H1 (cell line): ENCODE results near the gene PABPC4L. TPM values are rescaled to one million over a fixed set of nuclear protein-coding genes. Genes with fewer than 3 reads are reported as not detected.

Source experiments
- CTCF ChIA-PET: fragments of 300-600 bp; sonication (Branson Sonifier 250); formaldehyde crosslinking; loops from one replicate; lab custom pipeline; 2021; ENCODE audit not compliant: partially characterized antibody; lab: Charles Lee
- POLR2A ChIA-PET: fragments of 300-600 bp; sonication (Branson Sonifier 250); formaldehyde crosslinking; loops from one replicate; lab custom pipeline; 2021; ENCODE audit warnings: inconsistent platforms; ENCODE audit not compliant: partially characterized antibody; lab: Charles Lee
- DNase-seq, 2 experiments: peaks; one replicate each; pipeline versions ENCODE4 v3.0.0 to v3.0.0-alpha.2; 2010 to 2022; ENCODE audit warnings: low spot score in 2 of 2, low read depth in 1 of 2, mixed read lengths in 1 of 2
- FAIRE-seq: peaks from 2 replicates; lab custom pipeline; 2011; peaks lifted over from hg19 to GRCh38; lab: Jason Lieb, UNC
- H2AFZ ChIP-seq: 2 replicates; pipeline ENCODE4 v1.8.1; 2012; ENCODE audit warnings: low read length, inconsistent platforms
- H2AK5ac ChIP-seq: 2 replicates; pipeline ENCODE4 v1.6.1; 2013; ENCODE audit warnings: low read depth, low read length
- H2BK120ac ChIP-seq: replicated peaks from 2 replicates; pipeline ENCODE3; 2013; ENCODE audit warnings: low read depth, low read length, inconsistent platforms
- H2BK12ac ChIP-seq: 2 replicates; pipeline ENCODE4 v1.6.1; 2013; ENCODE audit warnings: low read depth, low read length
- H2BK15ac ChIP-seq: 2 replicates; pipeline ENCODE4 v1.6.1; 2013; ENCODE audit warnings: low read length
- H2BK20ac ChIP-seq: 2 replicates; pipeline ENCODE4 v1.6.1; 2013; ENCODE audit warnings: low read length
- H2BK5ac ChIP-seq: 2 replicates; pipeline ENCODE4 v1.6.1; 2013; ENCODE audit warnings: low read depth, low read length
- H3K14ac ChIP-seq: 2 replicates; pipeline ENCODE4 v1.6.1; 2013; ENCODE audit warnings: inconsistent platforms; ENCODE audit not compliant: insufficient read length
- H3K18ac ChIP-seq: 2 replicates; pipeline ENCODE4 v1.6.1; 2013; ENCODE audit warnings: low read length; ENCODE audit errors: extremely low read depth
- H3K23ac ChIP-seq: 2 replicates; pipeline ENCODE4 v1.6.1; 2013; ENCODE audit warnings: inconsistent platforms; ENCODE audit not compliant: insufficient read length
- H3K23me2 ChIP-seq: 2 replicates; pipeline ENCODE4 v1.6.1; 2013; ENCODE audit warnings: low read depth, low read length
- H3K27ac ChIP-seq: 2 replicates; pipeline ENCODE4 v1.6.1; 2011; ENCODE audit warnings: low read depth, low read length, inconsistent platforms
- H3K27me3 ChIP-seq, 4 experiments: replicated peaks in 1 of 4; 1 replicate in 1 of 4; 2 replicates in 3 of 4; pipeline versions ENCODE4 v1.6.1 to v1.8.1; 2011 to 2013; ENCODE audit warnings: low read length in 3 of 4, mild to moderate bottlenecking in 3 of 4, inconsistent platforms in 2 of 4, mixed read lengths in 2 of 4, moderate library complexity in 1 of 4; ENCODE audit not compliant: control insufficient read depth in 3 of 4, insufficient read depth in 3 of 4; ENCODE audit errors: extremely low read depth in 1 of 4
- H3K36me3 ChIP-seq, 4 experiments: 2 replicates each; pipeline versions ENCODE4 v1.6.1 to v1.8.1; 2011 to 2013; ENCODE audit warnings: mild to moderate bottlenecking in 4 of 4, low read length in 3 of 4, moderate library complexity in 2 of 4, control low read depth in 1 of 4, inconsistent platforms in 1 of 4; ENCODE audit not compliant: insufficient read depth in 4 of 4, control insufficient read depth in 2 of 4
- H3K4ac ChIP-seq: replicated peaks from 2 replicates; pipeline ENCODE3; 2013; ENCODE audit warnings: low read length, low read depth, mixed read lengths, inconsistent platforms; ENCODE audit not compliant: insufficient read length
- H3K4me1 ChIP-seq, 4 experiments: replicated peaks in 1 of 4; 1 replicate in 1 of 4; 2 replicates in 3 of 4; pipeline versions ENCODE4 v1.6.1 to v1.8.1; 2011 to 2013; ENCODE audit warnings: low read length in 3 of 4, inconsistent platforms in 2 of 4, mixed read lengths in 1 of 4; ENCODE audit not compliant: insufficient read depth in 4 of 4, control insufficient read depth in 3 of 4
- H3K4me2 ChIP-seq, 2 experiments: 2 replicates each; pipeline versions ENCODE4 v1.6.1 to v1.8.1; 2011 to 2013; ENCODE audit warnings: low read depth in 2 of 2, low read length in 2 of 2, control low read depth in 1 of 2, inconsistent platforms in 1 of 2, mild to moderate bottlenecking in 1 of 2; ENCODE audit not compliant: insufficient read depth in 1 of 2
- H3K4me3 ChIP-seq, 4 experiments: fragments of 200-600, 300-600 bp in 1 of 4; sonication (generic), shearing (Covaris generic), sonication (Bioruptor Twin) in 1 of 4; 2 replicates each; pipeline versions ENCODE4 v1.5.1 to v1.8.1; 2011 to 2016; ENCODE audit warnings: low read length in 4 of 4, low read depth in 3 of 4, control low read depth in 2 of 4, inconsistent platforms in 2 of 4, mild to moderate bottlenecking in 2 of 4, mixed read lengths in 1 of 4, moderate library complexity in 1 of 4; ENCODE audit not compliant: insufficient read depth in 2 of 4; ENCODE audit errors: extremely low read depth in 1 of 4
- H3K56ac ChIP-seq: replicated peaks from 2 replicates; pipeline ENCODE3; 2013; ENCODE audit warnings: low read depth, mild to moderate bottlenecking, mixed read lengths, low read length, inconsistent platforms; ENCODE audit not compliant: insufficient read length
- H3K79me1 ChIP-seq: 2 replicates; pipeline ENCODE4 v1.6.1; 2013; ENCODE audit warnings: low read depth, low read length, control low read depth
- H3K79me2 ChIP-seq, 2 experiments: 2 replicates each; pipeline versions ENCODE4 v1.6.1 to v1.8.1; 2012 to 2013; ENCODE audit warnings: low read length in 2 of 2, mild to moderate bottlenecking in 2 of 2, inconsistent platforms in 1 of 2; ENCODE audit not compliant: insufficient read depth in 2 of 2, control insufficient read depth in 1 of 2
- H3K9ac ChIP-seq, 4 experiments: replicated peaks in 1 of 4; 1 replicate in 1 of 4; 2 replicates in 3 of 4; pipeline versions ENCODE4 v1.6.1 to v1.8.1; 2011 to 2013; ENCODE audit warnings: low read depth in 3 of 4, low read length in 3 of 4, control low read depth in 2 of 4, mild to moderate bottlenecking in 2 of 4, moderate library complexity in 2 of 4, inconsistent platforms in 1 of 4; ENCODE audit errors: extremely low read depth in 1 of 4
- H3K9me3 ChIP-seq, 2 experiments: 2 replicates each; pipeline versions ENCODE4 v1.6.1 to v1.8.1; 2012 to 2013; ENCODE audit warnings: mild to moderate bottlenecking in 2 of 2, moderate library complexity in 2 of 2, control low read depth in 1 of 2, inconsistent platforms in 1 of 2, low read depth in 1 of 2, low read length in 1 of 2, mixed read lengths in 1 of 2; ENCODE audit not compliant: insufficient read depth in 2 of 2
- H4K20me1 ChIP-seq, 2 experiments: replicated peaks in 1 of 2; 2 replicates each; pipeline versions ENCODE3 to v1.8.1; 2011 to 2013; ENCODE audit warnings: inconsistent platforms in 2 of 2, low read length in 2 of 2, mild to moderate bottlenecking in 1 of 2; ENCODE audit not compliant: insufficient read depth in 2 of 2, control insufficient read depth in 1 of 2
- H4K5ac ChIP-seq: 2 replicates; pipeline ENCODE4 v1.6.1; 2013; ENCODE audit warnings: low read length, low read depth, mixed read lengths, inconsistent platforms; ENCODE audit not compliant: insufficient read length
- H4K8ac ChIP-seq: 2 replicates; pipeline ENCODE4 v1.8.0; 2013; ENCODE audit warnings: mild to moderate bottlenecking, moderate library complexity, low read length, inconsistent platforms; ENCODE audit not compliant: insufficient read depth; ENCODE audit errors: extremely low read depth
- H4K91ac ChIP-seq: replicated peaks from 2 replicates; pipeline ENCODE3; 2013; ENCODE audit warnings: low read length, mixed read lengths, inconsistent platforms; ENCODE audit not compliant: insufficient read length
- ATF3 ChIP-seq: IDR thresholded peaks from 2 replicates; pipeline ENCODE4 v1.6.1; 2011; ENCODE audit warnings: low read depth, mild to moderate bottlenecking, low read length; ENCODE audit not compliant: insufficient read depth
- CHD2 ChIP-seq: IDR thresholded peaks from 2 replicates; pipeline ENCODE4 v1.6.1; 2012; ENCODE audit warnings: low read length, improper control_type of control experiment
- CTCF ChIP-seq, 3 experiments: IDR thresholded peaks; 1 replicate in 2 of 3; 2 replicates in 1 of 3; pipeline versions ENCODE4 v1.5.1 to v1.6.1; 2011; ENCODE audit warnings: low read length in 3 of 3, mild to moderate bottlenecking in 3 of 3, inconsistent platforms in 2 of 3, low read depth in 1 of 3, moderate library complexity in 1 of 3; ENCODE audit not compliant: insufficient read depth in 1 of 3; ENCODE audit errors: control extremely low read depth in 1 of 3
- GABPA ChIP-seq: IDR thresholded peaks from 2 replicates; pipeline ENCODE4 v1.6.1; 2011; ENCODE audit warnings: mild to moderate bottlenecking, low read length, moderate library complexity, borderline replicate concordance; ENCODE audit not compliant: insufficient read depth
- HDAC2 ChIP-seq, 2 experiments: fragments of 300-600 bp in 1 of 2; sonication (generic) in 1 of 2; IDR thresholded peaks; 2 replicates each; pipeline ENCODE4 v1.6.1; 2011 to 2012; ENCODE audit warnings: low read depth in 2 of 2, low read length in 2 of 2, mild to moderate bottlenecking in 2 of 2, moderate library complexity in 2 of 2, borderline replicate concordance in 1 of 2, inconsistent platforms in 1 of 2
- JUN ChIP-seq: IDR thresholded peaks from 2 replicates; pipeline ENCODE4 v1.6.1; 2011; ENCODE audit warnings: low read depth, mild to moderate bottlenecking, improper control_type of control experiment, low read length
- KDM4A ChIP-seq: IDR thresholded peaks from one replicate; pipeline ENCODE4 v1.7.1; 2012; ENCODE audit warnings: low read depth, mild to moderate bottlenecking, moderate library complexity, low read length, inconsistent platforms; ENCODE audit not compliant: severe bottlenecking
- KDM5A ChIP-seq: fragments of 200-600 bp; IDR thresholded peaks from 2 replicates; pipeline ENCODE4 v1.7.1; 2012; ENCODE audit warnings: mild to moderate bottlenecking, low read length, inconsistent platforms, mixed read lengths
- NANOG ChIP-seq: IDR thresholded peaks from 2 replicates; pipeline ENCODE4 v1.6.1; 2011; ENCODE audit warnings: low read length, low read depth, mild to moderate bottlenecking, inconsistent platforms; ENCODE audit not compliant: insufficient read depth, poor library complexity, severe bottlenecking
- SP2 ChIP-seq: IDR thresholded peaks from 2 replicates; pipeline ENCODE4 v1.6.1; 2012; ENCODE audit warnings: mild to moderate bottlenecking, low read length, inconsistent platforms
- SRF ChIP-seq: IDR thresholded peaks from 2 replicates; pipeline ENCODE4 v1.6.1; 2011; ENCODE audit warnings: mild to moderate bottlenecking, low read depth, low read length, moderate library complexity
- TEAD4 ChIP-seq: IDR thresholded peaks from 2 replicates; pipeline ENCODE4 v1.6.1; 2012; ENCODE audit warnings: low read depth, low read length, inconsistent platforms, mixed read lengths
- polyA plus RNA-seq, 7 experiments: library from polyadenylated mRNA; depleted of rRNA in 3 of 7; stranded (reverse) in 5 of 7; unstranded in 2 of 7; fragments of >200 nt in 5 of 7; fragments of 200-250 nt in 2 of 7; gene quantifications; 1 replicate in 5 of 7; 2 replicates in 1 of 7; 4 replicates in 1 of 7; pipeline versions ENCODE4 v1.2.1 to v1.2.3, GENCODE V29; 2011 to 2013; ENCODE audit warnings: missing spikeins in 2 of 7, mixed read lengths in 2 of 7
- total RNA-seq: library from RNA; stranded (reverse); fragmentation: NEBNext Ultra II Directional; extraction: Animal tissue kit (Norgen Biotek cat#: 25700); gene quantifications from 2 replicates; pipeline ENCODE4 v1.2.1, GENCODE V29; 2021

The PABPC4L gene
- total and polyA plus RNA-seq, 2 of the 8 experiments (the other 6 are each of a cell fraction or from before 2014, with no cell fraction given): 0.51 to 4.2 TPM

GRCh38 chr4:134178706-134179105 is 22.9 kb downstream of the PABPC4L start:
- no peak overlapping the region for H4K91ac ChIP-seq
- POLR2A ChIA-PET: no interaction called here
- H3K9me3 ChIP-seq: peaks cover 0 to 3% of the 10 kb centered on the region in 2 experiments; a peak in 2 of 4 replicates
- no peak overlapping the region for H3K23ac ChIP-seq
- H4K5ac ChIP-seq: no peak overlapping the region
- H2BK20ac ChIP-seq: no peak overlapping the region
- no peak overlapping the region for H3K14ac ChIP-seq
- H3K56ac ChIP-seq: no peak overlapping the region
- no peak for DNase-seq
- H4K8ac ChIP-seq: no peak overlapping the region
- H4K20me1 ChIP-seq: no peaks in the 10 kb centered on the region
- no peak overlapping the region for H3K9ac ChIP-seq
- no peak overlapping the region for H2AK5ac ChIP-seq
- FAIRE-seq: no peak
- H3K27ac ChIP-seq: no peak overlapping the region
- H2AFZ ChIP-seq: no peak overlapping the region
- H2BK15ac ChIP-seq: no peak overlapping the region
- no peak overlapping the region for H3K4me3 ChIP-seq
- no peak overlapping the region for H2BK120ac ChIP-seq
- no peaks in the 10 kb centered on the region for H3K79me2 ChIP-seq
- no peaks in the 10 kb centered on the region for H3K23me2 ChIP-seq
- no peaks in the 10 kb centered on the region for H3K27me3 ChIP-seq
- H3K4ac ChIP-seq: no peak overlapping the region
- H3K4me1 ChIP-seq: no peaks in the 10 kb centered on the region
- CTCF ChIA-PET: no interaction called here
- TF ChIP-seq KDM5A (no peak), GABPA (no peak), TEAD4 (no peak), NANOG (no peak), KDM4A (no peak), SP2 (no peak), HDAC2 (IDR thresholded peaks at IDR 0.05; ENCODE audit: borderline replicate concordance in 1 of 2, low read depth in 2 of 2, low read length in 2 of 2) (no peak), ATF3 (no peak), SRF (no peak), JUN (no peak), CHD2 (no peak), CTCF (IDR thresholded peaks at IDR 0.05; ENCODE audit: control extremely low read depth in 1 of 3, insufficient read depth in 1 of 3, low read depth in 1 of 3, low read length in 3 of 3) (no peak)
- H3K18ac ChIP-seq: no peak overlapping the region
- no peaks in the 10 kb centered on the region for H3K79me1 ChIP-seq
- no peaks in the 10 kb centered on the region for H3K36me3 ChIP-seq
- H3K4me2 ChIP-seq: no peak overlapping the region
- no peak overlapping the region for H2BK5ac ChIP-seq
- H2BK12ac ChIP-seq: no peak overlapping the region
